ENCODE measurements around the gene MYO5A. TPM values are rescaled to one million over a fixed set of nuclear protein-coding genes. Genes with fewer than 3 reads are reported as not detected.

The MYO5A gene
- total and polyA plus RNA-seq, 10 of the 15 experiments (the other 5 are each of a cell fraction or from before 2014, with no cell fraction given) = 4.2 to 42.9 (median 31.1) TPM

DNA sequence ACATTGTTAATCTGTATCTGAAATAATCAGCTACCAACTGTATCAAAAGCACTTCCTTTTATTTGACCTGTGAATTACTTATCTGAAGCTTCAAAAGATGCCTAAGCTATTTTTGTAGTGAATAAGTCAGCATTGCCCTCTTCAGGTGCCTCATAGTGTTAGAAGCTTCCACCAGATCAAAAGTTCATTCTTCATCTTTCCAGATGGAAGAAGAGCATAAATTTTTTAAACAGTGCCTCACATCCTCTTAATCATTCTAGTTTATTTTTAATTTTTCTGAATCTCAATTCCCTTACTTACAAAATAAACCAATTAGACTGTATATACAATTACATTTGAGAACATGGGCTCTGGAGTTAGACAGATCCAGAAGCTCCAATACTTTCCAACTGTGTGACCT, 65.0 kb downstream of the MYO5A start:
- RAD21 ChIA-PET (ENCODE audit: unreplicated experiment) = interaction anchor here (0.7 to 5.3 kb wide), 29 partner anchors 14 to 280 kb away, joined by 3 to 59 read pairs (median 5); partner anchors contain the start of gene MYO5A
- in situ Hi-C loops (cut with MboI) (no loop called here), intact Hi-C loops (cut with micrococcal nuclease; ENCODE audit: unreplicated experiment) (loop anchor here (2.0 to 10.0 kb wide), 2 partner anchors 133 to 211 kb away; partner anchors contain the start of gene ATOSA)
- SMC1A ChIA-PET (ENCODE audit: uncharacterized antibody, unreplicated experiment) = interaction anchor here (0.8 to 5.4 kb wide), 34 partner anchors 10 to 272 kb away, joined by 3 to 81 read pairs (median 4); partner anchors contain the start of genes ARPP19 and ATOSA
- no peak for FAIRE-seq
- CTCF ChIA-PET = interaction anchor here (0.7 to 5.5 kb wide), 25 partner anchors 18 to 444 kb away, joined by 3 to 98 read pairs (median 4); partner anchors contain the start of gene MYO5A
- Histone ChIP-seq H3K4me2 (ENCODE audit: control insufficient read depth, insufficient read depth) (peak overlapping the region; percentile 83), H3K4me1 (ENCODE audit: control insufficient read depth, insufficient read depth, low read length) (peaks cover 47% of the 10 kb centered on the region), H3K27ac (ENCODE audit: control insufficient read depth, insufficient read depth) (peak overlapping the region; percentile 99), H3K4me3 (no peak overlapping the region), H3K9me3 (replicated peaks; ENCODE audit: control insufficient read depth, insufficient read depth, low read length) (peaks cover 4% of the 10 kb centered on the region; the same call in 2 of the 3 replicates), H3K27me3 (replicated peaks in 1 of 2; ENCODE audit: control insufficient read depth in 2 of 2, insufficient read depth in 2 of 2, low read length in 1 of 2) (no peaks in the 10 kb centered on the region), H3K9ac (ENCODE audit: control insufficient read depth, insufficient read depth, low read length) (peak overlapping the region; percentile 62; the same call in 1 of the 2 replicates), H3K36me3 (ENCODE audit: control insufficient read depth in 2 of 2, insufficient read depth in 2 of 2, low read length in 1 of 2) (no peaks in the 10 kb centered on the region), H2AFZ (ENCODE audit: control insufficient read depth, low read depth, low read length) (no peak overlapping the region), H4K20me1 (ENCODE audit: control insufficient read depth, insufficient read depth) (no peaks in the 10 kb centered on the region), H3K79me2 (ENCODE audit: control insufficient read depth, insufficient read depth, low read length) (peaks cover 38% of the 10 kb centered on the region)
- POLR2A ChIA-PET = interaction anchor here (0.7 kb wide), 1 partner anchor 132 kb away, joined by 4 read pairs; no protein-coding TSS in a partner anchor
- BruUV-seq (replicated peaks) = no TSS peak
- no peak for TF ChIP-seq ZBED1 (IDR thresholded peaks at IDR 0.05; ENCODE audit: borderline replicate concordance)
- no peak for TF ChIP-seq FOS (IDR thresholded peaks at IDR 0.05; ENCODE audit: borderline replicate concordance, extremely low read depth, insufficient read length)
- peak; percentile 30; the same call in 1 of the 2 replicates for TF ChIP-seq SMARCA5 (IDR thresholded peaks at IDR 0.05)
- peak; percentile 58; the same call in 1 of the 2 replicates for TF ChIP-seq SPI1 (IDR thresholded peaks at IDR 0.05; ENCODE audit: borderline replicate concordance, insufficient read depth, low read depth, low read length)
- TF ChIP-seq, protein P1, sequence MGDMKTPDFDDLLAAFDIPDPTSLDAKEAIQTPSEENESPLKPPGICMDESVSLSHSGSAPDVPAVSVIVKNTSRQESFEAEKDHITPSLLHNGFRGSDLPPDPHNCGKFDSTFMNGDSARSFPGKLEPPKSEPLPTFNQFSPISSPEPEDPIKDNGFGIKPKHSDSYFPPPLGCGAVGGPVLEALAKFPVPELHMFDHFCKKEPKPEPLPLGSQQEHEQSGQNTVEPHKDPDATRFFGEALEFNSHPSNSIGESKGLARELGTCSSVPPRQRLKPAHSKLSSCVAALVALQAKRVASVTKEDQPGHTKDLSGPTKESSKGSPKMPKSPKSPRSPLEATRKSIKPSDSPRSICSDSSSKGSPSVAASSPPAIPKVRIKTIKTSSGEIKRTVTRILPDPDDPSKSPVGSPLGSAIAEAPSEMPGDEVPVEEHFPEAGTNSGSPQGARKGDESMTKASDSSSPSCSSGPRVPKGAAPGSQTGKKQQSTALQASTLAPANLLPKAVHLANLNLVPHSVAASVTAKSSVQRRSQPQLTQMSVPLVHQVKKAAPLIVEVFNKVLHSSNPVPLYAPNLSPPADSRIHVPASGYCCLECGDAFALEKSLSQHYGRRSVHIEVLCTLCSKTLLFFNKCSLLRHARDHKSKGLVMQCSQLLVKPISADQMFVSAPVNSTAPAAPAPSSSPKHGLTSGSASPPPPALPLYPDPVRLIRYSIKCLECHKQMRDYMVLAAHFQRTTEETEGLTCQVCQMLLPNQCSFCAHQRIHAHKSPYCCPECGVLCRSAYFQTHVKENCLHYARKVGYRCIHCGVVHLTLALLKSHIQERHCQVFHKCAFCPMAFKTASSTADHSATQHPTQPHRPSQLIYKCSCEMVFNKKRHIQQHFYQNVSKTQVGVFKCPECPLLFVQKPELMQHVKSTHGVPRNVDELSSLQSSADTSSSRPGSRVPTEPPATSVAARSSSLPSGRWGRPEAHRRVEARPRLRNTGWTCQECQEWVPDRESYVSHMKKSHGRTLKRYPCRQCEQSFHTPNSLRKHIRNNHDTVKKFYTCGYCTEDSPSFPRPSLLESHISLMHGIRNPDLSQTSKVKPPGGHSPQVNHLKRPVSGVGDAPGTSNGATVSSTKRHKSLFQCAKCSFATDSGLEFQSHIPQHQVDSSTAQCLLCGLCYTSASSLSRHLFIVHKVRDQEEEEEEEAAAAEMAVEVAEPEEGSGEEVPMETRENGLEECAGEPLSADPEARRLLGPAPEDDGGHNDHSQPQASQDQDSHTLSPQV (IDR thresholded peaks at IDR 0.05) = no peak
- no peak for TF ChIP-seq WRNIP1 (IDR thresholded peaks at IDR 0.05; ENCODE audit: borderline replicate concordance, low read depth, low read length)
- no peak for TF ChIP-seq POLR2AphosphoS2 (IDR thresholded peaks at IDR 0.05; ENCODE audit: low read depth, low read length)
- TF ChIP-seq RAD21 (IDR thresholded peaks at IDR 0.05; ENCODE audit: insufficient read depth, low read depth, low read length) = peak; percentile 71
- TF ChIP-seq SMC3 (IDR thresholded peaks at IDR 0.05; ENCODE audit: borderline replicate concordance, low read length) = peak; percentile 26; the same call in 1 of the 2 replicates
- no peak for TF ChIP-seq NFIC (IDR thresholded peaks at IDR 0.05; ENCODE audit: low read depth, low read length)
- TF ChIP-seq, protein P2, sequence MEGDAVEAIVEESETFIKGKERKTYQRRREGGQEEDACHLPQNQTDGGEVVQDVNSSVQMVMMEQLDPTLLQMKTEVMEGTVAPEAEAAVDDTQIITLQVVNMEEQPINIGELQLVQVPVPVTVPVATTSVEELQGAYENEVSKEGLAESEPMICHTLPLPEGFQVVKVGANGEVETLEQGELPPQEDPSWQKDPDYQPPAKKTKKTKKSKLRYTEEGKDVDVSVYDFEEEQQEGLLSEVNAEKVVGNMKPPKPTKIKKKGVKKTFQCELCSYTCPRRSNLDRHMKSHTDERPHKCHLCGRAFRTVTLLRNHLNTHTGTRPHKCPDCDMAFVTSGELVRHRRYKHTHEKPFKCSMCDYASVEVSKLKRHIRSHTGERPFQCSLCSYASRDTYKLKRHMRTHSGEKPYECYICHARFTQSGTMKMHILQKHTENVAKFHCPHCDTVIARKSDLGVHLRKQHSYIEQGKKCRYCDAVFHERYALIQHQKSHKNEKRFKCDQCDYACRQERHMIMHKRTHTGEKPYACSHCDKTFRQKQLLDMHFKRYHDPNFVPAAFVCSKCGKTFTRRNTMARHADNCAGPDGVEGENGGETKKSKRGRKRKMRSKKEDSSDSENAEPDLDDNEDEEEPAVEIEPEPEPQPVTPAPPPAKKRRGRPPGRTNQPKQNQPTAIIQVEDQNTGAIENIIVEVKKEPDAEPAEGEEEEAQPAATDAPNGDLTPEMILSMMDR (IDR thresholded peaks at IDR 0.05 in 2 of 3, conservative IDR thresholded peaks at IDR 0.05 in 1 of 3; ENCODE audit: control insufficient read depth in 2 of 3, extremely low read depth in 1 of 3, insufficient read depth in 1 of 3, low read depth in 3 of 3, low read length in 3 of 3) = peak in 2 of 3 experiments; percentile 42 to 48; a peak in 4 of 6 replicates
- TF ChIP-seq MYB (IDR thresholded peaks at IDR 0.05; ENCODE audit: borderline replicate concordance, low read depth, low read length) = no peak
- DNase-seq (ENCODE audit: low read depth, low spot score) = no peak
- 0 out of 3 replicates have a peak, but pooled peaks have one; percentile 6 for ATAC-seq
